SU-DHL-6 (cell line): ENCODE results near the gene GNAQ.

Experiments used
- H2AFZ ChIP-seq: fragments of 200-600 bp; sonication (generic); 2 replicates; pipeline ENCODE4 v1.6.1; 2014; ENCODE audit warnings: low read depth, mild to moderate bottlenecking, moderate library complexity, mixed read lengths, antibody characterized with exemption, low read length; ENCODE audit not compliant: severe bottlenecking
- H3F3A ChIP-seq: fragments of 200-600 bp; shearing (Covaris generic); 2 replicates; pipeline ENCODE4 v1.6.0; 2016; ENCODE audit warnings: antibody characterized with exemption, mild to moderate bottlenecking; ENCODE audit not compliant: insufficient read depth
- H3K27ac ChIP-seq: fragments of 200-600 bp; sonication (generic); 2 replicates; pipeline ENCODE4 v1.5.1; 2016; ENCODE audit warnings: low read depth, mild to moderate bottlenecking, low read length, moderate library complexity, mixed read lengths
- H3K27me3 ChIP-seq: fragments of 200-600 bp; sonication (generic), shearing (Covaris generic); 2 replicates; pipeline ENCODE4 v1.6.0; 2014; ENCODE audit warnings: mild to moderate bottlenecking, low read length
- H3K36me3 ChIP-seq: fragments of 200-600 bp; sonication (generic); 2 replicates; pipeline ENCODE4 v1.6.1; 2014; ENCODE audit warnings: mild to moderate bottlenecking, low read length, mixed read lengths
- H3K4me2 ChIP-seq: fragments of 300-600, 200-600 bp; shearing (Covaris generic), sonication (generic); 2 replicates; pipeline ENCODE4 v1.6.0; 2014; ENCODE audit warnings: low read length, low read depth, mild to moderate bottlenecking; ENCODE audit not compliant: poor library complexity, severe bottlenecking
- H3K4me3 ChIP-seq: fragments of 200-600 bp; sonication (generic); 2 replicates; pipeline ENCODE4 v1.5.1; 2014; ENCODE audit warnings: antibody characterized with exemption, low read length, mild to moderate bottlenecking, mixed read lengths; ENCODE audit not compliant: insufficient read depth, poor library complexity, severe bottlenecking
- H3K79me2 ChIP-seq: fragments of 200-600 bp; sonication (generic); 2 replicates; pipeline ENCODE4 v1.6.1; 2014; ENCODE audit warnings: mild to moderate bottlenecking, low read length, moderate library complexity; ENCODE audit not compliant: insufficient read depth
- H3K9ac ChIP-seq: fragments of 200-600 bp; sonication (generic); 2 replicates; pipeline ENCODE4 v1.7.0; 2014; ENCODE audit warnings: mild to moderate bottlenecking, low read length
- H3K9me2 ChIP-seq: fragments of 200-600 bp; sonication (generic); replicated peaks from 2 replicates; pipeline ENCODE4 v1.6.1; 2014; ENCODE audit warnings: low read length; ENCODE audit not compliant: insufficient read depth
- H3K9me3 ChIP-seq: fragments of 200-600 bp; sonication (generic); 2 replicates; pipeline ENCODE4 v1.6.1; 2014; ENCODE audit warnings: low read length, mixed read lengths; ENCODE audit not compliant: insufficient read depth
- H4K20me1 ChIP-seq: fragments of 200-600 bp; sonication (generic); 2 replicates; pipeline ENCODE4 v1.6.1; 2014; ENCODE audit warnings: low read depth, mild to moderate bottlenecking, antibody characterized with exemption, low read length, moderate library complexity, mixed read lengths
- EZH2phosphoT487 ChIP-seq: fragments of 200-600 bp; sonication (generic), shearing (Covaris generic); conservative IDR thresholded peaks from 2 replicates; pipeline ENCODE4 v1.6.1; 2018; ENCODE audit warnings: mild to moderate bottlenecking, antibody characterized with exemption, low read length, moderate library complexity, mixed read lengths
- TF ChIP-seq, protein P1 (sequence below): fragments of 200-600 bp; sonication (generic); IDR thresholded peaks from one replicate; pipeline ENCODE4 v1.5.1; 2017; ENCODE audit warnings: antibody characterized with exemption, mild to moderate bottlenecking, low read length, moderate library complexity; ENCODE audit not compliant: insufficient read depth, poor library complexity, severe bottlenecking

The GNAQ gene

DNA sequence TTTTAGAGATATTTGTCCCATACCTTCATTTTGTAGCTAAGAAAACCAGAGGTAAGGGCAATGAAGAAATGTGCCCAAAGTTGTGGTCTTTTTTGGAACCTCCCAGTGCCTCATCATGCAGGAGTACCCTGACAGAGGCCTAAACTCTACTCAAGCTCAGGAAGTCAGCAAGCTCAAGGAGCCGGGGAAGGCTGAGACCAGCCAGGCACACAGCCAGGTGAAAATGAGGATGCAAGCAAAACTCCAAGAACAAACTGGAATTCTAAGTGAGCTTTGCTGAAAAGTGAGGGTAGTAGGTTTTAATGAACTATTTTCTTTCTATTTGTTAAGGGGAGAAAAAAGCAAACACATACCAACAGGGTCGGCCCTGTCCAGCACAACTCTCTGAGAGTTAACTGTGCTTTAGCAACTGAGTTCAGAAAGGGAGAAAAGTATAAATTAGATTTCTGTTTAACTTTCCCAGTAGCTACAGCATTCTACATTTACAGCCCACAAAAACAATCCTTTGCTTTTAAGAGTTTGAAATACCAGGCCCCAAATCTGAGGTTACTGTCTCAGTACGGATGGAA is 146.4 kb downstream of the GNAQ start:
- no peaks in the 10 kb centered on the region for H3K36me3 ChIP-seq
- H3K79me2 ChIP-seq: no peaks in the 10 kb centered on the region
- H3K27me3 ChIP-seq: no peaks in the 10 kb centered on the region
- no peaks in the 10 kb centered on the region for H4K20me1 ChIP-seq
- H3K9ac ChIP-seq: no peak overlapping the region
- no peaks in the 10 kb centered on the region for H3K9me2 ChIP-seq
- no peak overlapping the region for H3K4me3 ChIP-seq
- no peak overlapping the region for H2AFZ ChIP-seq
- no peaks in the 10 kb centered on the region for H3K9me3 ChIP-seq
- no peak for TF ChIP-seq EZH2phosphoT487
- TF ChIP-seq, protein P1, sequence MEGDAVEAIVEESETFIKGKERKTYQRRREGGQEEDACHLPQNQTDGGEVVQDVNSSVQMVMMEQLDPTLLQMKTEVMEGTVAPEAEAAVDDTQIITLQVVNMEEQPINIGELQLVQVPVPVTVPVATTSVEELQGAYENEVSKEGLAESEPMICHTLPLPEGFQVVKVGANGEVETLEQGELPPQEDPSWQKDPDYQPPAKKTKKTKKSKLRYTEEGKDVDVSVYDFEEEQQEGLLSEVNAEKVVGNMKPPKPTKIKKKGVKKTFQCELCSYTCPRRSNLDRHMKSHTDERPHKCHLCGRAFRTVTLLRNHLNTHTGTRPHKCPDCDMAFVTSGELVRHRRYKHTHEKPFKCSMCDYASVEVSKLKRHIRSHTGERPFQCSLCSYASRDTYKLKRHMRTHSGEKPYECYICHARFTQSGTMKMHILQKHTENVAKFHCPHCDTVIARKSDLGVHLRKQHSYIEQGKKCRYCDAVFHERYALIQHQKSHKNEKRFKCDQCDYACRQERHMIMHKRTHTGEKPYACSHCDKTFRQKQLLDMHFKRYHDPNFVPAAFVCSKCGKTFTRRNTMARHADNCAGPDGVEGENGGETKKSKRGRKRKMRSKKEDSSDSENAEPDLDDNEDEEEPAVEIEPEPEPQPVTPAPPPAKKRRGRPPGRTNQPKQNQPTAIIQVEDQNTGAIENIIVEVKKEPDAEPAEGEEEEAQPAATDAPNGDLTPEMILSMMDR: no peak
- H3K27ac ChIP-seq: no peak overlapping the region
- H3F3A ChIP-seq: no peaks in the 10 kb centered on the region
- H3K4me2 ChIP-seq: no peak overlapping the region

DNA sequence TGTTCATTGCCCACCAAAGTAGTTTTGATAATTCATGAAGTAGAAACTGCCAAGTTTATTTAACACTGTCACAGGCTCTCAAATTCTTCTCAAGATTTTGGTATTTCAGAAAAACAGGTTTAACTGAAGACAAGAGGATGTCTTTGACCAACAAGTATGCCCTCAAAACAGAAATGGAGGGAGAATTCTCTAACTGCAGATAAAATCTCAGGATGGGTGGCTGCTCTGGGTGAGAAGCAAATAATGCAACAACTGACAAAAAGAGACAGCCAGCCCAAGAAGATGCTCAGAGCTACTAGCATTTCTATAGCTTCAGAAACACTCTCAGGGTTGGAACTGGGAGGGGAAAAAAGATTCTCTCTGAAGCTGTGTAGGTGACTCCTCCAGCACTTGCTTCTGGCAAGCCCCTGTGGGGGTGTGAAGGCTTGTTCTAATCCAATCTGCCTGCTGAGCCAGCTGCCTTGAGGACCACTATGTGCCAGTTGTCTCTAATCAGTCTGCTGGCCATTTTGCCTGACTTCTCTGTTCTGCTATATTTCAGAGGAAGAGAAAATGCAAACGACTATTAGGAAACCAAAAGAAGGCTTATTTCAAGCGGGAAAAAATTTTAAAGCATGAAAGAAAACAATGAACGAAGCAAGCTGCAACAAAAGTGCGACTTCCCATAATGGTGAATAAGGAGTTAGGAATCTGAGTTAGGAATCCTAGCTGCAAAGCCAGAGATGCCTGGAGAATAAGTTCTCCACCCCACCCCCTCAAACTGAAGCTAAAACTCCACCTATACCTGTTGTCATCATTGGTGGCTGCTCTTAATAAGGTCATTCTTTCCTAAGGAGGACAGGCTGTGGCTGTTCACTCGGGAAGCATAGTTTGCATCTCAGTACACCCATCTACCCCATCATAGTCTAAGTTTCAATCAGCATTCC is 147.5 kb downstream of the GNAQ start:
- Histone ChIP-seq H3K27me3 (no peaks in the 10 kb centered on the region), H3K4me2 (no peak overlapping the region), H2AFZ (no peak overlapping the region), H3K9me3 (no peaks in the 10 kb centered on the region), H3K27ac (no peak overlapping the region), H3F3A (no peaks in the 10 kb centered on the region), H4K20me1 (no peaks in the 10 kb centered on the region), H3K4me3 (no peak overlapping the region), H3K79me2 (no peaks in the 10 kb centered on the region), H3K36me3 (no peaks in the 10 kb centered on the region), H3K9me2 (no peaks in the 10 kb centered on the region), H3K9ac (no peak overlapping the region)
- TF ChIP-seq, protein P1: no peak
- no peak for TF ChIP-seq EZH2phosphoT487

DNA sequence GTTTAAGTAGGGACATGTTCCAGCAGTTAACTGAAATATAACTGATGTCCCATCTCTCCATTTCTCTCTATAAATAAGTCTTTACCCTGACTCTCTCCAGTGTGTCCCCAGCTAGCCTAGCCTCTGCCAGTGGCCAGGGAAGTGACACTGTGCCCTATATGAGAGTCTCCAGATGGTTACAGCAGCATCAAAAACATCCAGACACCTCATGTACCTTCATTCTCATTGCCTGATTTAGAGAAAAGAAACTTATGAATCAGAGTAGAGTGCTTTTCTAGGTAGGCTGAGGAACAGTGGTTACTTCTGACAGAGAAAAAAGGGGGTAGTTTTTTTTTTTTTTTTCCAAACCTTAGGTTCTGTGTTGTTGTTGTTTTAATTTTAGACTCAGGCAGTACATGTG is 148.5 kb downstream of the GNAQ start:
- Histone ChIP-seq H2AFZ (no peak overlapping the region), H3K79me2 (no peaks in the 10 kb centered on the region), H3K9me3 (no peaks in the 10 kb centered on the region), H3K4me2 (no peak overlapping the region), H3K27ac (no peak overlapping the region), H3K27me3 (no peaks in the 10 kb centered on the region), H3F3A (no peaks in the 10 kb centered on the region), H3K9ac (no peak overlapping the region), H4K20me1 (no peaks in the 10 kb centered on the region), H3K4me3 (no peak overlapping the region), H3K36me3 (no peaks in the 10 kb centered on the region), H3K9me2 (no peaks in the 10 kb centered on the region)
- TF ChIP-seq, protein P1: no peak
- no peak for TF ChIP-seq EZH2phosphoT487
